Epithelial cell of proximal tubule (primary cell): ENCODE results near the gene SEMA3B. TPM values are rescaled to one million over a fixed set of nuclear protein-coding genes. Genes with fewer than 3 reads are reported as not detected.

ENCODE experiments used
- DNase-seq: peaks from one replicate; pipeline ENCODE4 v3.0.0-alpha.2; 2011; ENCODE audit warnings: low read depth
- H3K4me3 ChIP-seq: 2 replicates; pipeline ENCODE4 v1.5.1; 2011; ENCODE audit warnings: low read depth, mild to moderate bottlenecking, low read length
- CTCF ChIP-seq: conservative IDR thresholded peaks from 2 replicates; pipeline ENCODE4 v1.5.1; 2012; ENCODE audit warnings: low read depth, mild to moderate bottlenecking, low read length
- total RNA-seq: library from RNA; depleted of rRNA; stranded (reverse); fragments of >200 nt; gene quantifications from 2 replicates; pipeline ENCODE4 v1.2.3, GENCODE V29; 2015

SEMA3B gene
- total RNA-seq, 1 donor from 2014 or later: 29.5 TPM

DNA sequence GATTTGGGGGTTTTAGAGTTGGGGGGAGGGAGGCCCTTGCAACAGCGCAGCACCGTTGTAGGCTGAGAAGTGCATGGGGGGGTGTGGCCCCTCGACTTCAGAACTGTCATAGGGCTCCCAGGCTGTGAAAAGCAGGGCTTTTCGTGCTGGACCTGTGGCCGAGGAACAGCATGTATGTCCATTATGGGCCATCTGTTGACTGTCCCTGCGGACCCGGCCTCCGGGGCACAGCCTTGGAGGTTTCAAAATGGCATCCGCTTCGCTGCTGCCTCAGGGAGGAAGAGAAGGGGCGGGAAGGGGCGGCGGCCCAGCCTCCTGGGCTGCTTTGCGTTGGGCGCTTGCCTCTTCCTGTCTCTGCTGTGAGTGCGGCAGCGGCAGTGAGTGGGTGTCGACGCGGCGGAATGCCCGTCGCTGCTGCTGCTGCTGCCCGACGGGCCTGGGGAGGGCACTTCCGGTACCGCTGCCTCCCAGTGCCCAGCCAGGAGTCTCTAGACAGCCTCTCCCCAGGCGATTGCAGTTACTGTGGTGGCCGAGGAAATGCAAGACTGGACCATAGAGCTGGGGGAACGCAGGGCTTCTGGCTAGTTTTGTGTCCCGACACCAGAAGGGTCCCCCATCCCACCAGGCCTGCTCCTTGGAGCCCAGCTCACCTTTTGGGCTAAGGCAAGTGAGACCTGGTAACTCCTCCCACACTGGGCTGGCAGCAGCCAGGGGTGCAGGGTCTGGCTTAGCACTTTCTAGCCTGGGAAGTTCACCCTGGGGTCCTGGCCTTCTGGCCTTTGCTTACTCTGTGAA, 31.0 kb upstream of the SEMA3B start:
- DNase-seq: no peak
- H3K4me3 ChIP-seq: peak overlapping the region; percentile 87
- TF ChIP-seq CTCF: no peak

DNA sequence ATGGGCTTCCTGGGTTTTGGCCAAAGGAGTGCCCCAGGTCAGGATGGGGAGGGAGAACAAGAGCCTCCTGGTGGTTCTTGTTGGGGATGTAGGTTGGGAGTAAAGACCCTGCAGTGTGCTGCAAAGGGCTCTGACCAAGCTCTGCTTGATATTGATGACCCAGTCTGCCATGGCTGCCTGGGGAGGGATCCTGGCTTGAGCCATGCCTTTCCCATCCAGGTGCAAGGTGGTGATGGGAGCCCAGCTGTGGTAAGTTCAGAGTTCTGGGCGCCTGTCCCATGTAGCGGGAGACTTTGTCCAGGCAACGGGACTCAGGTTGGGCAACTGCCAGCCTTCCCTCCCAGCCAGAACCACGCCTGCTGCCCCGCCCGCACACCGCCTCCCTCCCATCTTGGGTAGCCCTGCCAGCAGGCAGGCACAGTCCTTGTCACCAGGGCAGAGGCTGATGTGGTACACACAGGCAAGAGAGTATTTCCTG, 30.4 kb upstream of the SEMA3B start:
- DNase-seq: no peak
- peak; percentile 12 for TF ChIP-seq CTCF
- peak overlapping the region; percentile 87 for H3K4me3 ChIP-seq

DNA sequence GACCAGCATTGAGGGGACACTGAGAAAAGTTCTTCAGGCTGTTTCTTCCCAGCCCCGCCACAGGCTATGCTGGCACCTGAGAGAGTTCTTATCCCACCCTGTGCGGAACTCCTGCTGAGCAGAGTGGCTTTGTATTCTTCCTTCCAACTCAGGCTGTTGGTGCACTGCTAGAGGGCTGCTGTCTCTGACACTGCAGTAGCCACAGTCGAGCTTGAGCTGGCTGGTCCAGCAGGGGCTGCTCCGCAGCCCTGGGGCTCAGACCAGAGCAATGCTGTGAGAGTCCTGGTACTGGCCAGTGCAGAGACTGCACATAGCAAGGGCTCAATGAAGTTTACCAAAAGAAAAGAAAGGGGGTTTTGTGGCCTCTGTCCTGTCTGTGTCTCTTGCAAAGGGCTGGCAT, 29.3 kb upstream of the SEMA3B start:
- no peak overlapping the region for H3K4me3 ChIP-seq
- TF ChIP-seq CTCF: no peak
- no peak for DNase-seq

DNA sequence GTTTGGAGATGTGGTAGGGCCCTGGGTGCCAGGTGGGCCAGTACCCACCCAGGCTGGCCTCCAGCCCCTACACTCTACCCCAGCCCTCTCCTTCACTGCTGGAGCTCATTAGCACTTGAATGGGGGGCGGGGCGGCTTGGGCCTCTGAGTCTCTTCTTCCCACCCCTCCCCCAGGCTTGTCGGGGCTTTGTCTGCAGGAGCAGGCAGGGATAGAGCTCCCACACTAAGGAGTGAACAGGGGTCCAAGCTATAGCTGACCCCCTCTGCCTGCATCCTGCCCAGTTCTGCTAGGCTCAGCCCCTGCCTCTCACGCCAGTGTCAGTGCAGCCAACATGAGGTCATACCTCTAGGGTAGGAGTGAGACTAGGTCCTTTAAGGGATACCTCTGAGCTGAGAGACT, 27.8 kb upstream of the SEMA3B start:
- DNase-seq: no peak
- no peak for TF ChIP-seq CTCF
- no peak overlapping the region for H3K4me3 ChIP-seq

GRCh38 chr3:50241713-50242380, 27.1 kb upstream of the SEMA3B start:
- DNase-seq: no peak
- no peak for TF ChIP-seq CTCF
- no peak overlapping the region for H3K4me3 ChIP-seq

DNA sequence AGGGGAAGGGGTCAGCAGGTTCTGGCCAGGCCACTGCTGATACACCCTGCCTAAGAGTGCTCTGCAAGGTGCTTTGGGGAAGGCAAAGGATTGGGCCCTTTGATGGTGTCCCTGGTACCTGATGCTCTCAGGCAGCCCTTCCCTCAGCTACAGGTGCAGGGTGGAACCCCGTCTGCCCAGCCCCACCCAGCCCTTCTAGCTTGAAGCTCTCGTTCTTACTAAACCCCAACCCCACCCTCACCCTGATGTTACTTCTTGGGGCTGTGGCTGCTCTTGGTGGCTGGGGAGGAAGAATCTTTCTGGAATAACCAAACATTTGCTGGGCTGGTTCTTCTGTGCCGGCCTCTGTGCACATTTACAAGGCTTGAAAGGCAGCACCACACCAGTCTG, 26.6 kb upstream of the SEMA3B start:
- TF ChIP-seq CTCF: no peak
- no peak for DNase-seq

More for the DNA sequence above, 26.6 kb upstream of the SEMA3B start:
- no peak overlapping the region for H3K4me3 ChIP-seq
